ENCODE results near the gene USP6NL. TPM values are rescaled to one million over a fixed set of nuclear protein-coding genes. Genes with fewer than 3 reads are reported as not detected.
A peak's percentile ranks its signal among the peaks of the same experiment; 100 is the strongest.

The USP6NL gene
- total and polyA plus RNA-seq, 2 donors, result 8.1 to 12.3 TPM

DNA sequence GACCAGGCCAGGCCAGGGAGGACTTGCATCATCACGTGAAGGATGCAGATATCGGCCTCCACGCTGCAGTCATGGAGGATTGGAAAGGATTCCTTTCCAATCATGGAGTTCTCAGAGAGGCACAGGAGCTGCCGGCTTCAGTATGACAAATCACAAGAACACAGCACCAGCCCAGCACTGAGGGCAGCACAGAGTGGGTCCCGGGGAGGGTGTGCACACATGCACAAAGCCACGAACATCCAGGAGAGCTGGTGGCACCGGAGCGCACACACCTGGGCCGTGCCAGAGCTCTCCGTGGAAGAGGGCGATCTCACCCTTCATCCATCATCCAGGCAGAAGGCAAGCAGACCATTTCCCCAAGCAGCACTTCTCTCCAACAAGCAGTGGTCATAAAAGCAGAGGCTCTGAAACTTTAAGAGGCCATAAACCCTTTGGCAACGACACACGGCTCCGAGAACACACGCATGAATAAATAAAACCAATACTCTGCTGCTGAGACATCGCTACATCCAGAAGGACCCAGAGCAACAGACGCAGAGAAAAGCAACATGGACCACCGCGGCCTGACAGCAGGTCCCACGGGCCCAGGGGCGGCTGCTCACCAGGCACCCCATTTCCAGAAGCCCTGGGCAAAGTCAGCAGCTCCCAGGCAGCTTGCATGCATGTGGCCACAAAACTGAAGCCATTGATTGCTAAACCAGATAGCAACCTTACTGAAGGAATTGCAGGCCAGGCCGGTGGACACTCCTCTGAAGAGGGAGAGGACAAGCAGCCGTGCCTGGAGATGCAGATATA lies 180.8 kb downstream of the USP6NL start:
- Histone ChIP-seq H3K4me1 (ENCODE audit: control insufficient read depth in 2 of 2, insufficient read depth in 2 of 2, low read length in 2 of 2) (peaks cover 19 to 21% of the 10 kb centered on the region in 2 donors), H3K27ac (ENCODE audit: low read depth in 1 of 2, low read length in 1 of 2) (no peak overlapping the region), H3K4me3 (ENCODE audit: low read length in 2 of 2) (no peak overlapping the region), H3K27me3 (ENCODE audit: control insufficient read depth in 2 of 2, insufficient read depth in 1 of 2, low read length in 1 of 2) (no peaks in the 10 kb centered on the region), H3K9me3 (ENCODE audit: control insufficient read depth in 2 of 2, insufficient read depth in 1 of 2, low read length in 1 of 2) (peaks cover 0 to 27% of the 10 kb centered on the region in 2 donors), H3K36me3 (ENCODE audit: control insufficient read depth in 2 of 2, insufficient read depth in 2 of 2, low read length in 1 of 2) (no peaks in the 10 kb centered on the region)
- 91% methylated on average over 23 of the region's 23 CpGs for WGBS
- no peak for DNase-seq (ENCODE audit: low read depth in 6 of 9, low spot score in 9 of 9)

DNA sequence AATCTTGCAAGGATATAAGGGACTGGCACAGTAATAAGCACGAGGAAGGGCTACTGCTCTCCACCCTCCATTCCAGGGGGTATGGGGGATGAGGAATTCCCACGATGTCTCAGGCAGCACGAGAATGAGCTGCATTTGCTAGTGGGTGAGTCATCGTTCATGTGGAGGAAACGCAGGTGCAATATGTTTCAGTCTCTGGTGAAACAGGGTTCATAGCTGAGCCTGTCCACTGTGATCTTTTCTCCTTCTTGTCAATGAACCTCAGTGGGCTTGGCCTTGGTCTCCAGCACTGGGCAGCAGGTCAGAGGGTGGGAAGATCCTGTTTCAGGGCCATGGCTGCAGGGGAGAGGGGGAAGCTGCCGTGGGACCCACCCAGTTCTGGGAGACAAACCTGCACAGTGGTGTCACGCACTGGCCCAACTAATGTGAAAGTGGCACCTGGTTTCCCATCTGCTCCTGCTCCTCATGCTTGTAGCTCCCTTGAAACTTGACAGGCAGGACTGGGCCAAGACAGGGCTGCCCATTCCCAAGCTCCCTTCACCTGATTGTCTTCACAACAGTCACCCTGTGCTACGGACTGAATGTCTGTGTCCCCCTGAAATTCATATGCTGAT lies 181.9 kb downstream of the USP6NL start:
- Histone ChIP-seq H3K4me3 (ENCODE audit: low read length in 2 of 2) (no peak overlapping the region), H3K27ac (ENCODE audit: low read depth in 1 of 2, low read length in 1 of 2) (no peak overlapping the region), H3K27me3 (ENCODE audit: control insufficient read depth in 2 of 2, insufficient read depth in 1 of 2, low read length in 1 of 2) (no peaks in the 10 kb centered on the region), H3K36me3 (ENCODE audit: control insufficient read depth in 2 of 2, insufficient read depth in 2 of 2, low read length in 1 of 2) (no peaks in the 10 kb centered on the region), H3K4me1 (ENCODE audit: control insufficient read depth in 2 of 2, insufficient read depth in 2 of 2, low read length in 2 of 2) (peaks cover 13 to 20% of the 10 kb centered on the region in 2 donors), H3K9me3 (ENCODE audit: control insufficient read depth in 2 of 2, insufficient read depth in 1 of 2, low read length in 1 of 2) (peaks cover 0 to 27% of the 10 kb centered on the region in 2 donors)
- WGBS, result 85% methylated on average over 8 of the region's 8 CpGs
- DNase-seq (ENCODE audit: low read depth in 6 of 9, low spot score in 9 of 9), result no peak

GRCh38 chr10:11425676-11426075 lies 185.8 kb downstream of the USP6NL start:
- Histone ChIP-seq H3K27me3 (ENCODE audit: control insufficient read depth in 2 of 2, insufficient read depth in 1 of 2, low read length in 1 of 2) (no peaks in the 10 kb centered on the region), H3K9me3 (ENCODE audit: control insufficient read depth in 2 of 2, insufficient read depth in 1 of 2, low read length in 1 of 2) (peaks cover 0 to 21% of the 10 kb centered on the region in 2 donors), H3K36me3 (ENCODE audit: control insufficient read depth in 2 of 2, insufficient read depth in 2 of 2, low read length in 1 of 2) (no peaks in the 10 kb centered on the region), H3K4me3 (ENCODE audit: low read length in 2 of 2) (no peak overlapping the region), H3K27ac (ENCODE audit: low read depth in 1 of 2, low read length in 1 of 2) (peak overlapping the region in 1 of 2 donors; percentile 78), H3K4me1 (ENCODE audit: control insufficient read depth in 2 of 2, insufficient read depth in 2 of 2, low read length in 2 of 2) (peaks cover 18 to 29% of the 10 kb centered on the region in 2 donors)
- whole genome bisulfite sequencing, result 46% methylated on average over 2 of the region's 2 CpGs
- peak in 1 of 9 donors; percentile 62 for DNase-seq (ENCODE audit: low read depth in 6 of 9, low spot score in 9 of 9)

GRCh38 chr10:11425296-11425610 lies 186.2 kb downstream of the USP6NL start:
- no peak overlapping the region for H3K4me3 ChIP-seq (ENCODE audit: low read length in 2 of 2)
- no peaks in the 10 kb centered on the region for H3K27me3 ChIP-seq (ENCODE audit: control insufficient read depth in 2 of 2, insufficient read depth in 1 of 2, low read length in 1 of 2)
- peaks cover 0 to 20% of the 10 kb centered on the region in 2 donors for H3K9me3 ChIP-seq (ENCODE audit: control insufficient read depth in 2 of 2, insufficient read depth in 1 of 2, low read length in 1 of 2)
- H3K36me3 ChIP-seq (ENCODE audit: control insufficient read depth in 2 of 2, insufficient read depth in 2 of 2, low read length in 1 of 2), result no peaks in the 10 kb centered on the region
- WGBS, result 60% methylated on average over 3 of the region's 3 CpGs
- DNase-seq (ENCODE audit: low read depth in 6 of 9, low spot score in 9 of 9), result peak in 1 of 9 donors; percentile 51
- H3K27ac ChIP-seq (ENCODE audit: low read depth in 1 of 2, low read length in 1 of 2), result peak overlapping the region; percentile 62 to 78
- peaks cover 18 to 29% of the 10 kb centered on the region in 2 donors for H3K4me1 ChIP-seq (ENCODE audit: control insufficient read depth in 2 of 2, insufficient read depth in 2 of 2, low read length in 2 of 2)

DNA sequence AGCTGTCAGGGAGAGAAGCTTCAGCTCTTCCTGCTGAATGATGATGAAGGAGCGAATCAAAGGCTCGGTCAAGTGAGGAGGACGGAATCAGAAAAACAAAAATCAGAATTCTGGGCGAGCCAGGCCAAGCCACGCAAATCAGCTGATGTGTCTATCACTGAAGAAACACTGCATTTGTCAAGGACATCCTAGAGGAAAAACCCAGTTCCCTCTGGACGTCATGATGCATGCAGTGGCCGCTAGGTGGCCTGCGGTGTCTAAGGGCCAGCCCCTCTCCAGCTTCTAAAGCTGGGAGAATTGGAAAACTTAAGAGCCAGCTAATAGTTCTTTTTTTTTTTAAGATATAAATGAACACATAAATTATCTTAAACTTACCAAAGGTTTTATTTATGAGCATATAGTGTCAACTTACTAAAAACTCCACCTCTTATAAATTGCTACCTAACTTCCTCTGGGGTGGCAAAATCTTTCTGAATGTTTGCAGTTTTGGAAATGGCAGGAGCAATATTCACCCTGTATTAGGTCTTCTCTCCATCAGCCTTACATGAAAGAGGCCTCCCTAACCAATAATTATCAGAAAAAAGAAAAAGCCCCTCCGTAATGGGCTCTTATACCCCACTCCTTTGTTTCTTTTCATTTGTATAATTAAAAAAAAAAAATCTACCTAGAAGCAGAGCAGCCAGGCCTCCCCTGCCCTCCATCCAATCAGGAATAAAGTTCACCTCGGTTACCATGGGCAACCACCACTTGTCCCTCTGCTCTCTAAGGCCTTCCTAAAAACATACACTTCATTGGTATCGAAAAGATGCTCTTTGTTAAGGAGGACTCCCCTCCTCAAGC lies 186.8 kb downstream of the USP6NL start:
- WGBS, result 72% methylated on average over 11 of the region's 11 CpGs
- DNase-seq (ENCODE audit: low read depth in 6 of 9, low spot score in 9 of 9), result no peak

DNA sequence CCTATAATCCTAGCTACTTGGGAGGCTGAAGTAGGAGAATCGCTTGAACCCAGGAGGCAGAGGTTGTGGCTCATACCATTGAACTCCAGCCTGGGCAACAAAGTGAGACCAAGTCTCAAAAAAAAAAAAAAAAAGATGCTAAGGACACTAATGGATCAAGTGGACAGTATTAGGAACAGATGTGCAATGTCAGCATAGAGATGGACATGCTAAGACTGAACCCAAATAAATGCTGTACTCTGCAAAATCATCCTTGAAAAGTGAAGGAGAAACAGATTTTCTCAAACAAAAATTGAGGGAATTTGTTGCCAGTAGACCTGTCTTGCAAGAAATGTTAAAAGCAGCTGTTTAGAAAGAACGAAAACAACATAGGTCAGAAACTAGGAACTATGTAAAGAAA lies 194.5 kb downstream of the USP6NL start:
- DNase-seq (ENCODE audit: low read depth in 6 of 9, low spot score in 9 of 9), result no peak
- H3K27me3 ChIP-seq (ENCODE audit: control insufficient read depth in 2 of 2, insufficient read depth in 1 of 2, low read length in 1 of 2), result no peaks in the 10 kb centered on the region
- H3K4me3 ChIP-seq (ENCODE audit: low read length in 2 of 2), result no peak overlapping the region
- H3K9me3 ChIP-seq (ENCODE audit: control insufficient read depth in 2 of 2, insufficient read depth in 1 of 2, low read length in 1 of 2), result peaks cover 4 to 14% of the 10 kb centered on the region in 2 donors
- 79% methylated on average over 2 of the region's 2 CpGs for WGBS
- H3K36me3 ChIP-seq (ENCODE audit: control insufficient read depth in 2 of 2, insufficient read depth in 2 of 2, low read length in 1 of 2), result no peaks in the 10 kb centered on the region
- H3K4me1 ChIP-seq (ENCODE audit: control insufficient read depth in 2 of 2, insufficient read depth in 2 of 2, low read length in 2 of 2), result peaks cover 13 to 15% of the 10 kb centered on the region in 2 donors
- H3K27ac ChIP-seq (ENCODE audit: low read depth in 1 of 2, low read length in 1 of 2), result no peak overlapping the region

More for the DNA sequence above, 186.8 kb downstream of the USP6NL start:
- H3K4me3 ChIP-seq (ENCODE audit: low read length in 2 of 2), result no peak overlapping the region
- H3K4me1 ChIP-seq (ENCODE audit: control insufficient read depth in 2 of 2, insufficient read depth in 2 of 2, low read length in 2 of 2), result peaks cover 18 to 29% of the 10 kb centered on the region in 2 donors
- H3K27me3 ChIP-seq (ENCODE audit: control insufficient read depth in 2 of 2, insufficient read depth in 1 of 2, low read length in 1 of 2), result no peaks in the 10 kb centered on the region
- peak overlapping the region; percentile 62 to 78 for H3K27ac ChIP-seq (ENCODE audit: low read depth in 1 of 2, low read length in 1 of 2)
- H3K9me3 ChIP-seq (ENCODE audit: control insufficient read depth in 2 of 2, insufficient read depth in 1 of 2, low read length in 1 of 2), result peaks cover 0 to 14% of the 10 kb centered on the region in 2 donors
- no peaks in the 10 kb centered on the region for H3K36me3 ChIP-seq (ENCODE audit: control insufficient read depth in 2 of 2, insufficient read depth in 2 of 2, low read length in 1 of 2)

DNA sequence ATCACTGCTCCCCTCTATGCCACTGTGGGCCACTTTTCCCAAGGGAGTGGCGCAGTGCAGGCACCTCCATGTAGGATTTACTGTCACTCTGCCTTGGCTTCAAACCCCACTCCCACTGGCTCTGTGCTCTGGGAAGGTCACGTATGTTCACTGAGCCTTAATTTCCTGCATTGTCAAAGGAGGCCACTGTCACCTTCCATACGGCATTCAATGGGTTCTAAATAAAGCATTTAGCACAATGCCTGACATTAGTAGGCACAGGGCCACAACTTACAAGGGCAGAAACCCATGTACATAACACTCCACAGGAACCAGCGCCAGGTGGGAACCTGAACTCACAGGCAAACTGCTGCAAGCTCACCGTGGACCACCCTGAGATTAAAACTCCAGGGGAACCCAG lies 196.4 kb downstream of the USP6NL start:
- Histone ChIP-seq H3K27ac (ENCODE audit: low read depth in 1 of 2, low read length in 1 of 2) (no peak overlapping the region), H3K4me1 (ENCODE audit: control insufficient read depth in 2 of 2, insufficient read depth in 2 of 2, low read length in 2 of 2) (peaks cover 13 to 15% of the 10 kb centered on the region in 2 donors), H3K36me3 (ENCODE audit: control insufficient read depth in 2 of 2, insufficient read depth in 2 of 2, low read length in 1 of 2) (no peaks in the 10 kb centered on the region), H3K27me3 (ENCODE audit: control insufficient read depth in 2 of 2, insufficient read depth in 1 of 2, low read length in 1 of 2) (no peaks in the 10 kb centered on the region), H3K9me3 (ENCODE audit: control insufficient read depth in 2 of 2, insufficient read depth in 1 of 2, low read length in 1 of 2) (peaks cover 4 to 9% of the 10 kb centered on the region in 2 donors), H3K4me3 (ENCODE audit: low read length in 2 of 2) (no peak overlapping the region)
- DNase-seq (ENCODE audit: low read depth in 6 of 9, low spot score in 9 of 9), result no peak
- WGBS, result 90% methylated on average over 5 of the region's 5 CpGs

DNA sequence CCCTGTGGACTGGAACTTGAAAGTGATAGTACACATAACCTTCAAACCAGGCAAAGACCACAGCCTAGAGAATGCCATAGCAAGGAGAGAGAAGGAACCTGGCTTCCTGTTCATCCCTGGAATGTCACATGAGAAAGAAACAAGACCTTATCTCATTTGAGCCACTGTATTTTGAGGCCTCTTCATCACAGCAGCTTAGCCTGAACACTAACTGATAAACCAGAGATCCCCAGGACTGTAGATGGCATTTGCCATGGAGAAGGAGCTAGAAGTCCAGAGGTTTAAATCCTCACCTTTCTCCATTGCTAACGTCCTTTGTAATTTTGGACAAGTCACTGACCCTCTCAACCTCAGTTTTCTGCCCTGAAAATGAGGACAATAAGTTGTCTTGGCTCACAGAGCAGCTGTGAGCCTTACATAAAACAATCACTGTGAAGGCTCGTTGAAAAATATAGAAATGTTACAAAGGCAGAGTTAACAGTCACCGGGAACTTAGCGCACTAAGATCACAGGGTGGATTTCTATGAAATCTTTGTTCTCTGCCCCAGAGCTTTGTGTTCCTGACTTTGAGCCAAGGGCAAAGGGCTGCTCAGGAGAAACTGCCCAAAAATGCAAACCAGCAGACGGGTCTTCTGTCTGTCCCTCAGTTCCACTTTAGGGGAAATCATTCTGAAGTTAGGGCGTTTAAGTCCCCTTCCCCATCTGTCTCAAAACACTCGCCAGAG lies 197.0 kb downstream of the USP6NL start:
- peaks cover 13 to 15% of the 10 kb centered on the region in 2 donors for H3K4me1 ChIP-seq (ENCODE audit: control insufficient read depth in 2 of 2, insufficient read depth in 2 of 2, low read length in 2 of 2)
- no peak for DNase-seq (ENCODE audit: low read depth in 6 of 9, low spot score in 9 of 9)
- WGBS, result 58% methylated on average over 7 of the region's 7 CpGs

More for the DNA sequence above, 197.0 kb downstream of the USP6NL start:
- H3K36me3 ChIP-seq (ENCODE audit: control insufficient read depth in 2 of 2, insufficient read depth in 2 of 2, low read length in 1 of 2), result no peaks in the 10 kb centered on the region
- H3K4me3 ChIP-seq (ENCODE audit: low read length in 2 of 2), result no peak overlapping the region
- peaks cover 4 to 10% of the 10 kb centered on the region in 2 donors for H3K9me3 ChIP-seq (ENCODE audit: control insufficient read depth in 2 of 2, insufficient read depth in 1 of 2, low read length in 1 of 2)
- no peaks in the 10 kb centered on the region for H3K27me3 ChIP-seq (ENCODE audit: control insufficient read depth in 2 of 2, insufficient read depth in 1 of 2, low read length in 1 of 2)
- no peak overlapping the region for H3K27ac ChIP-seq (ENCODE audit: low read depth in 1 of 2, low read length in 1 of 2)

Data from thymus (tissue), 11 donors.